SK-N-SH treated with all-trans-retinoic acid at 6 μM for 48 hours (cell line): ENCODE measurements around the gene VPS26B.

ENCODE experiments used
- ATAC-seq: fragments of 200-7000 bp; cut with Tn5 transposase; 3 replicates; pipeline ENCODE4 v1.9.1; 2020; ENCODE audit warnings: mild to moderate bottlenecking, moderate library complexity
- ARNTL ChIP-seq: fragments of 450-650 bp; formaldehyde crosslinking; IDR thresholded peaks from 2 replicates; pipeline ENCODE4 v1.5.0; 2020; ENCODE audit warnings: low read depth, mild to moderate bottlenecking, moderate library complexity, borderline replicate concordance
- BACH2 ChIP-seq: fragments of 250-450 bp; sonication (Bioruptor Pico); IDR thresholded peaks from 2 replicates; pipeline ENCODE4 v1.9.0; 2021; ENCODE audit warnings: mild to moderate bottlenecking, borderline replicate concordance
- CREB5 ChIP-seq: fragments of 250-450 bp; sonication (Bioruptor Pico); IDR thresholded peaks from 2 replicates; pipeline ENCODE4 v1.5.1; 2020; ENCODE audit warnings: low read depth, mild to moderate bottlenecking, moderate library complexity
- CSDC2 ChIP-seq: fragments of 250-450 bp; sonication (Bioruptor Pico); IDR thresholded peaks from 2 replicates; pipeline ENCODE4 v1.5.0; 2020; ENCODE audit warnings: mild to moderate bottlenecking, moderate library complexity
- CSRNP3 ChIP-seq: fragments of 250-450 bp; sonication (Bioruptor Pico); IDR thresholded peaks from 2 replicates; pipeline ENCODE4 v1.5.1; 2021; ENCODE audit warnings: mild to moderate bottlenecking, moderate library complexity
- ESRRG ChIP-seq: fragments of 250-450 bp; sonication (Bioruptor Pico); IDR thresholded peaks from 2 replicates; pipeline ENCODE4 v1.6.1; 2021; ENCODE audit warnings: mild to moderate bottlenecking
- GLIS3 ChIP-seq: fragments of 250-450 bp; sonication (Bioruptor Pico); IDR thresholded peaks from 2 replicates; pipeline ENCODE4 v1.5.0; 2020; ENCODE audit warnings: mild to moderate bottlenecking, moderate library complexity
- OSR1 ChIP-seq: fragments of 250-450 bp; sonication (Bioruptor Pico); IDR thresholded peaks from 2 replicates; pipeline ENCODE4 v1.8.0; 2022; ENCODE audit warnings: moderate library complexity, mild to moderate bottlenecking, inconsistent platforms
- PATZ1 ChIP-seq: fragments of 250-450 bp; sonication (Bioruptor Pico); IDR thresholded peaks from 2 replicates; pipeline ENCODE4 v1.8.0; 2020; ENCODE audit warnings: mild to moderate bottlenecking, moderate library complexity, borderline replicate concordance
- POU6F1 ChIP-seq: fragments of 250-450 bp; sonication (Bioruptor Pico); IDR thresholded peaks from 2 replicates; pipeline ENCODE4 v1.8.0; 2021; ENCODE audit warnings: low read depth, mild to moderate bottlenecking, moderate library complexity, borderline replicate concordance
- RARB ChIP-seq: fragments of 250-450 bp; sonication (Bioruptor Pico); IDR thresholded peaks from 2 replicates; pipeline ENCODE4 v1.8.0; 2021; ENCODE audit warnings: mild to moderate bottlenecking, moderate library complexity
- SNAI2 ChIP-seq: fragments of 250-450 bp; sonication (Bioruptor Pico); IDR thresholded peaks from 2 replicates; pipeline ENCODE4 v1.5.0; 2020; ENCODE audit warnings: mild to moderate bottlenecking, moderate library complexity
- TCF4 ChIP-seq: fragments of 250-450 bp; sonication (Bioruptor Pico); IDR thresholded peaks from 2 replicates; pipeline ENCODE4 v1.8.0; 2021; ENCODE audit warnings: mild to moderate bottlenecking, moderate library complexity, borderline replicate concordance
- TOX ChIP-seq: fragments of 250-450 bp; sonication (Bioruptor Pico); IDR thresholded peaks from 2 replicates; pipeline ENCODE4 v1.8.0; 2021; ENCODE audit warnings: mild to moderate bottlenecking, moderate library complexity, borderline replicate concordance
- ZC3H10 ChIP-seq: fragments of 250-450 bp; sonication (Bioruptor Pico); IDR thresholded peaks from 2 replicates; pipeline ENCODE4 v1.5.1; 2021; ENCODE audit warnings: mild to moderate bottlenecking, moderate library complexity
- ZFP3 ChIP-seq: fragments of 250-450 bp; sonication (Bioruptor Pico); IDR thresholded peaks from 2 replicates; pipeline ENCODE4 v1.5.0; 2020; ENCODE audit warnings: mild to moderate bottlenecking, moderate library complexity
- ZFP30 ChIP-seq: fragments of 450-650 bp; formaldehyde crosslinking; IDR thresholded peaks from 2 replicates; pipeline ENCODE4 v1.5.0; 2022; ENCODE audit warnings: mild to moderate bottlenecking, moderate library complexity
- ZNF565 ChIP-seq: fragments of 450-650 bp; formaldehyde crosslinking; conservative IDR thresholded peaks from 2 replicates; pipeline ENCODE4 v1.5.0; 2020; ENCODE audit warnings: low read depth, mild to moderate bottlenecking, moderate library complexity
- ZNF8 ChIP-seq: fragments of 450-650 bp; formaldehyde crosslinking; IDR thresholded peaks from 2 replicates; pipeline ENCODE4 v1.5.0; 2020; ENCODE audit warnings: mild to moderate bottlenecking, moderate library complexity

Gene VPS26B

GRCh38 chr11:134199531-134199930 is 24.9 kb upstream of the VPS26B start:
- TF ChIP-seq ZNF565 (CRISPR knock-in tag) (no peak), OSR1 (CRISPR knock-in tag) (no peak), ARNTL (CRISPR knock-in tag) (no peak), TCF4 (CRISPR knock-in tag) (no peak), CREB5 (CRISPR knock-in tag) (no peak), ZNF8 (CRISPR knock-in tag) (no peak), PATZ1 (CRISPR knock-in tag) (no peak), BACH2 (CRISPR knock-in tag) (no peak), ZFP3 (CRISPR knock-in tag) (no peak), ZFP30 (CRISPR knock-in tag) (no peak), CSRNP3 (CRISPR knock-in tag) (no peak), POU6F1 (CRISPR knock-in tag) (no peak), SNAI2 (CRISPR knock-in tag) (no peak)

GRCh38 chr11:134200688-134201087 is 23.8 kb upstream of the VPS26B start:
- TF ChIP-seq ZC3H10 (CRISPR knock-in tag) (no peak), SNAI2 (CRISPR knock-in tag) (no peak), GLIS3 (no peak), ARNTL (CRISPR knock-in tag) (no peak), CSDC2 (CRISPR knock-in tag) (no peak), CSRNP3 (CRISPR knock-in tag) (no peak), RARB (CRISPR knock-in tag) (no peak), ZNF8 (CRISPR knock-in tag) (no peak), TOX (CRISPR knock-in tag) (no peak), ZNF565 (CRISPR knock-in tag) (no peak), ZFP3 (CRISPR knock-in tag) (no peak), POU6F1 (CRISPR knock-in tag) (no peak), OSR1 (CRISPR knock-in tag) (no peak)
- TF ChIP-seq, all 23 proteins: peak for 0
- ATAC-seq, result no peak

More at GRCh38 chr11:134199531-134199930, 24.9 kb upstream of the VPS26B start:
- ATAC-seq, result no peak

- TF ChIP-seq GLIS3 (no peak), ZNF8 (CRISPR knock-in tag) (no peak), SNAI2 (CRISPR knock-in tag) (no peak), ZNF565 (CRISPR knock-in tag) (no peak), ZFP3 (CRISPR knock-in tag) (no peak), POU6F1 (CRISPR knock-in tag) (no peak), ESRRG (no peak), PATZ1 (CRISPR knock-in tag) (no peak), TOX (CRISPR knock-in tag) (no peak)
- ATAC-seq, result no peak
Measured at GRCh38 chr11:134202661-134203060, 21.8 kb upstream of the VPS26B start.
